ENCODE data around the gene TEAD3. TPM values are rescaled to one million over a fixed set of nuclear protein-coding genes. Genes with fewer than 3 reads are reported as not detected.

Gene TEAD3
- total RNA-seq, 1 experiment from 2014 or later = 27.0 TPM

GRCh38 chr6:35493307-35493983, 3.4 kb downstream of the TEAD3 start:
- no peak overlapping the region for H2BK5ac ChIP-seq (ENCODE audit: insufficient read length, low read length)
- no peak overlapping the region for H2AFZ ChIP-seq (ENCODE audit: low read length)
- no peak overlapping the region for H3K27ac ChIP-seq (ENCODE audit: insufficient read length, low read depth, low read length)
- Mint-ChIP-seq H3K4me3 (peak overlapping the region in 1 of 2 experiments; percentile 58; a peak in 3 of 5 replicates), H3K4me1 (peaks cover 56 to 66% of the 10 kb centered on the region in 2 experiments), H3K36me3 (ENCODE audit: insufficient read depth in 1 of 3, low read depth in 3 of 3) (peaks cover 0 to under 1% (median 0%) of the 10 kb centered on the region in 3 experiments; a peak in 2 of 7 replicates), H3K27me3 (ENCODE audit: low read depth) (peaks cover 15% of the 10 kb centered on the region), H3K9me3 (no peaks in the 10 kb centered on the region), H3K27ac (peak overlapping the region in 1 of 3 experiments; percentile 23; a peak in 1 of 7 replicates)
- H2AK5ac ChIP-seq (ENCODE audit: insufficient read length, low read length) = no peak overlapping the region
- H4K91ac ChIP-seq (ENCODE audit: insufficient read length, low read depth, low read length) = no peak overlapping the region
- no peak overlapping the region for H4K8ac ChIP-seq (replicated peaks; ENCODE audit: insufficient read length, low read depth, low read length)
- H3K23me2 ChIP-seq (ENCODE audit: insufficient read length, low read depth, low read length, poor library complexity, severe bottlenecking) = peaks cover 21% of the 10 kb centered on the region
- no peak overlapping the region for H2BK120ac ChIP-seq (ENCODE audit: low read depth, low read length, poor library complexity, severe bottlenecking)
- no peak overlapping the region for H3T11ph ChIP-seq (ENCODE audit: low read length)
- no peaks in the 10 kb centered on the region; the same call in 1 of the 2 replicates for H3K27me3 ChIP-seq (ENCODE audit: insufficient read depth, low read length)
- DNase-seq = no peak
- no peak overlapping the region for H4K5ac ChIP-seq (ENCODE audit: insufficient read length, low read depth, low read length)
- no peak overlapping the region for H3K9ac ChIP-seq (ENCODE audit: extremely low read depth, insufficient read length, low read length)
- H3K4me1 ChIP-seq (ENCODE audit: insufficient read depth, low read length) = peaks cover 15% of the 10 kb centered on the region; the same call in 1 of the 2 replicates
- TF ChIP-seq, protein P1, sequence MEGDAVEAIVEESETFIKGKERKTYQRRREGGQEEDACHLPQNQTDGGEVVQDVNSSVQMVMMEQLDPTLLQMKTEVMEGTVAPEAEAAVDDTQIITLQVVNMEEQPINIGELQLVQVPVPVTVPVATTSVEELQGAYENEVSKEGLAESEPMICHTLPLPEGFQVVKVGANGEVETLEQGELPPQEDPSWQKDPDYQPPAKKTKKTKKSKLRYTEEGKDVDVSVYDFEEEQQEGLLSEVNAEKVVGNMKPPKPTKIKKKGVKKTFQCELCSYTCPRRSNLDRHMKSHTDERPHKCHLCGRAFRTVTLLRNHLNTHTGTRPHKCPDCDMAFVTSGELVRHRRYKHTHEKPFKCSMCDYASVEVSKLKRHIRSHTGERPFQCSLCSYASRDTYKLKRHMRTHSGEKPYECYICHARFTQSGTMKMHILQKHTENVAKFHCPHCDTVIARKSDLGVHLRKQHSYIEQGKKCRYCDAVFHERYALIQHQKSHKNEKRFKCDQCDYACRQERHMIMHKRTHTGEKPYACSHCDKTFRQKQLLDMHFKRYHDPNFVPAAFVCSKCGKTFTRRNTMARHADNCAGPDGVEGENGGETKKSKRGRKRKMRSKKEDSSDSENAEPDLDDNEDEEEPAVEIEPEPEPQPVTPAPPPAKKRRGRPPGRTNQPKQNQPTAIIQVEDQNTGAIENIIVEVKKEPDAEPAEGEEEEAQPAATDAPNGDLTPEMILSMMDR (conservative IDR thresholded peaks at IDR 0.05) = no peak
- no peak overlapping the region for H3K4ac ChIP-seq (ENCODE audit: low read depth, low read length)
- no peak overlapping the region for H2BK12ac ChIP-seq (ENCODE audit: insufficient read length, low read depth, low read length)
- no peak overlapping the region for H3K23ac ChIP-seq (ENCODE audit: insufficient read length, low read depth, low read length)
- H3K18ac ChIP-seq (ENCODE audit: insufficient read length, low read depth, low read length) = no peak overlapping the region
- H3K79me1 ChIP-seq (ENCODE audit: insufficient read depth, low read depth, low read length, poor library complexity, severe bottlenecking) = no peaks in the 10 kb centered on the region
- H2BK15ac ChIP-seq (ENCODE audit: low read depth, low read length) = no peak overlapping the region
- no peak overlapping the region for H2BK20ac ChIP-seq (ENCODE audit: low read depth, low read length, poor library complexity, severe bottlenecking)
- H3K14ac ChIP-seq (ENCODE audit: insufficient read depth, low read length) = no peak overlapping the region
- H3K56ac ChIP-seq (ENCODE audit: insufficient read length, low read depth, low read length) = no peak overlapping the region
- H3K79me2 ChIP-seq (ENCODE audit: insufficient read depth, low read length) = peaks cover 2% of the 10 kb centered on the region; the same call in 1 of the 2 replicates
- H3K4me2 ChIP-seq (ENCODE audit: insufficient read depth, insufficient read length, low read length) = no peak overlapping the region
- H4K20me1 ChIP-seq (ENCODE audit: control insufficient read depth, insufficient read depth, insufficient read length) = peaks cover 3% of the 10 kb centered on the region
- WGBS (ENCODE audit: extremely low coverage, insufficient read length, low lambda C conversion rate) = no CpG with 5 or more reads among the region's 28 CpGs
- H3K9me3 ChIP-seq (ENCODE audit: control insufficient read depth, low read depth, low read length) = no peaks in the 10 kb centered on the region
